PC-9 (cell line): ENCODE results near the gene GPR63. TPM values are rescaled to one million over a fixed set of nuclear protein-coding genes. Genes with fewer than 3 reads are reported as not detected.

Experiments used
- BruUV-seq: library from RNA; stranded (reverse); fragments of 400-500 nt; replicated peaks from 2 replicates; lab custom pipeline; 2021; lab: Mats Ljungman, UMichigan
- CTCF ChIA-PET: fragments of 300-600 bp; sonication (Branson Sonifier 250); formaldehyde crosslinking; loops from one replicate; lab custom pipeline; 2022; ENCODE audit warnings: antibody characterized with exemption; lab: Charles Lee
- POLR2A ChIA-PET: fragments of 300-600 bp; sonication (Branson Sonifier 250); formaldehyde crosslinking; loops from one replicate; lab custom pipeline; 2022; ENCODE audit warnings: antibody characterized with exemption; ENCODE audit not compliant: unreplicated experiment; lab: Charles Lee
- DNase-seq, 2 experiments: peaks; one replicate each; pipeline versions ENCODE4 v3.0.0 to v3.0.0-alpha.2; 2015 to 2022; ENCODE audit warnings: mixed read lengths in 1 of 2
- H2AFZ ChIP-seq: fragments of 200-600 bp; sonication (generic); 2 replicates; pipeline ENCODE4 v1.8.1; 2017; ENCODE audit warnings: antibody characterized with exemption
- H3F3A ChIP-seq: fragments of 200-600 bp; sonication (generic); 2 replicates; pipeline ENCODE4 v1.8.1; 2017; ENCODE audit warnings: antibody characterized with exemption, mild to moderate bottlenecking, low read depth; ENCODE audit not compliant: insufficient read depth
- H3K27ac ChIP-seq: fragments of 200-600 bp; sonication (generic); 2 replicates; pipeline ENCODE4 v1.6.1; 2016; ENCODE audit warnings: mixed run types
- H3K27me3 ChIP-seq: fragments of 200-600 bp; sonication (generic); 2 replicates; pipeline ENCODE4 v1.6.1; 2016; ENCODE audit warnings: low read depth, mixed run types; ENCODE audit not compliant: insufficient read depth
- H3K36me3 ChIP-seq: fragments of 200-600 bp; sonication (generic); 2 replicates; pipeline ENCODE4 v1.6.1; 2016; ENCODE audit warnings: low read depth, mixed run types
- H3K4me1 ChIP-seq: fragments of 200-600 bp; sonication (generic); replicated peaks from 2 replicates; pipeline ENCODE4 v1.6.1; 2016; ENCODE audit warnings: mixed run types; ENCODE audit not compliant: insufficient read depth
- H3K4me2 ChIP-seq: fragments of 200-600 bp; sonication (generic); 2 replicates; pipeline ENCODE4 v1.6.1; 2017; ENCODE audit warnings: mixed run types
- H3K4me3 ChIP-seq: fragments of 200-600 bp; sonication (generic); 2 replicates; pipeline ENCODE4 v1.6.1; 2016; ENCODE audit warnings: mixed run types
- H3K79me2 ChIP-seq: fragments of 200-600 bp; sonication (generic); 2 replicates; pipeline ENCODE4 v1.6.1; 2017; ENCODE audit warnings: low read depth, mixed run types
- H3K9me2 ChIP-seq: fragments of 200-600 bp; sonication (generic); 2 replicates; pipeline ENCODE4 v1.8.1; 2017; ENCODE audit warnings: mild to moderate bottlenecking; ENCODE audit not compliant: insufficient read depth
- H3K9me3 ChIP-seq: fragments of 200-600 bp; sonication (generic); 2 replicates; pipeline ENCODE4 v1.8.1; 2016; ENCODE audit warnings: low read depth; ENCODE audit not compliant: insufficient read depth
- H4K20me1 ChIP-seq: fragments of 200-600 bp; sonication (generic); 2 replicates; pipeline ENCODE4 v1.8.1; 2017; ENCODE audit not compliant: insufficient read depth
- EZH2 ChIP-seq: fragments of 200-600 bp; sonication (generic); IDR thresholded peaks from 2 replicates; pipeline ENCODE4 v1.8.0; 2017; ENCODE audit warnings: antibody characterized with exemption, low read depth
- intact Hi-C: fragments of 100-400 bp; cut with micrococcal nuclease; formaldehyde crosslinking; loops from one replicate; pipeline ENCODE4 v1.10.0; 2022; ENCODE audit not compliant: unreplicated experiment
- total RNA-seq: library from RNA; stranded (reverse); gene quantifications from 2 replicates; pipeline ENCODE4 v1.2.3, GENCODE V29; 2021
- TF ChIP-seq, protein P1 (sequence below): fragments of 200-600 bp; sonication (generic); conservative IDR thresholded peaks from 2 replicates; pipeline ENCODE4 v1.6.1; 2017; ENCODE audit warnings: mixed run types, antibody characterized with exemption, mild to moderate bottlenecking, moderate library complexity

Gene GPR63
- total RNA-seq, 1 experiment from 2014 or later: 1.9 TPM

- Histone ChIP-seq H3K4me3 (no peak overlapping the region), H3K36me3 (no peaks in the 10 kb centered on the region), H3K79me2 (no peaks in the 10 kb centered on the region), H3F3A (no peaks in the 10 kb centered on the region), H3K27me3 (no peaks in the 10 kb centered on the region), H3K4me2 (no peak overlapping the region), H2AFZ (no peak overlapping the region), H3K27ac (no peak overlapping the region), H4K20me1 (no peaks in the 10 kb centered on the region), H3K9me3 (no peaks in the 10 kb centered on the region), H3K4me1 (no peaks in the 10 kb centered on the region), H3K9me2 (no peaks in the 10 kb centered on the region)
- TF ChIP-seq EZH2: no peak
- TF ChIP-seq, protein P1, sequence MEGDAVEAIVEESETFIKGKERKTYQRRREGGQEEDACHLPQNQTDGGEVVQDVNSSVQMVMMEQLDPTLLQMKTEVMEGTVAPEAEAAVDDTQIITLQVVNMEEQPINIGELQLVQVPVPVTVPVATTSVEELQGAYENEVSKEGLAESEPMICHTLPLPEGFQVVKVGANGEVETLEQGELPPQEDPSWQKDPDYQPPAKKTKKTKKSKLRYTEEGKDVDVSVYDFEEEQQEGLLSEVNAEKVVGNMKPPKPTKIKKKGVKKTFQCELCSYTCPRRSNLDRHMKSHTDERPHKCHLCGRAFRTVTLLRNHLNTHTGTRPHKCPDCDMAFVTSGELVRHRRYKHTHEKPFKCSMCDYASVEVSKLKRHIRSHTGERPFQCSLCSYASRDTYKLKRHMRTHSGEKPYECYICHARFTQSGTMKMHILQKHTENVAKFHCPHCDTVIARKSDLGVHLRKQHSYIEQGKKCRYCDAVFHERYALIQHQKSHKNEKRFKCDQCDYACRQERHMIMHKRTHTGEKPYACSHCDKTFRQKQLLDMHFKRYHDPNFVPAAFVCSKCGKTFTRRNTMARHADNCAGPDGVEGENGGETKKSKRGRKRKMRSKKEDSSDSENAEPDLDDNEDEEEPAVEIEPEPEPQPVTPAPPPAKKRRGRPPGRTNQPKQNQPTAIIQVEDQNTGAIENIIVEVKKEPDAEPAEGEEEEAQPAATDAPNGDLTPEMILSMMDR: no peak
- ChIA-PET POLR2A (interaction anchor here (0.7 kb wide), 1 partner anchor 777 kb away, joined by 5 read pairs; no protein-coding TSS in a partner anchor), CTCF (no interaction called here)
- BruUV-seq: no TSS peak
- intact Hi-C loops: no loop called here
- DNase-seq: no peak
Measured at GRCh38 chr6:96878143-96878542, 40.9 kb upstream of the GPR63 start.

DNA sequence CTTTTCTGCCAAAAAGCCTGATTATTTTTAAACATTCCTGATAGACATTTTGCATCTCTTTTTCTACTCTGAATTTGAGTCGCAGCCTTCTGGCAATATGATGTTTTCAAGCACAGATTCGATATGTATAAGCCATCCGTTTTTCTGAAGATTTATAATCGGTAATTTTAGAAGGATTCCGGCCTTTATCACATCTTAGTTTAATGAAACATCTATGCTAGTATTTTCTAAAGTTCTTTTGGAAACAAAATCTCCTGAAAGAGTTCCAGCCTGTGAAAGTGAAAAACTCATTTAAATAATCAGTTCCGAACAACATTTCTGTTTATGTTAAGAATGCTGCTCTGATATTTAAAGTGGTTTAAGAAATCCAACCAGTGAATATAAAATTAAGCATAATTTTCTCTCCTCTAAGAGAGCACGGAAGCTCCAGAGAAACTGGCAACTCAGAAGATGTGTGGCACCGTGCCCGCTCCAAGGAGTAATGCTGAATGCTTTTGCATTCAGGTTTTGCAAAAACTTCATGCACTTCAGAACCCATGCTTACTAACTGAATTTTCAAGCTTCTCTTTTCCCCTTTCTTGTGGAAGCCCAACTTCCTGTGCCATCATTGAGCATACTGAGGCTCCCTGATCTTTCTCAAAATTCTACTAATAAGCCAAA is 39.7 kb upstream of the GPR63 start:
- TF ChIP-seq, protein P1: no peak
- no peak for TF ChIP-seq EZH2
- H2AFZ ChIP-seq: no peak overlapping the region
- DNase-seq: no peak
- H3K4me2 ChIP-seq: no peak overlapping the region
- H3K9me3 ChIP-seq: no peaks in the 10 kb centered on the region
- intact Hi-C loops: no loop called here
- H3K79me2 ChIP-seq: no peaks in the 10 kb centered on the region
- H3F3A ChIP-seq: no peaks in the 10 kb centered on the region
- H4K20me1 ChIP-seq: no peaks in the 10 kb centered on the region
- H3K27ac ChIP-seq: no peak overlapping the region
- ChIA-PET CTCF (no interaction called here), POLR2A (no interaction called here)
- H3K9me2 ChIP-seq: no peaks in the 10 kb centered on the region
- no peaks in the 10 kb centered on the region for H3K36me3 ChIP-seq
- BruUV-seq: no TSS peak
- no peak overlapping the region for H3K4me3 ChIP-seq
- H3K4me1 ChIP-seq: no peaks in the 10 kb centered on the region
- no peaks in the 10 kb centered on the region for H3K27me3 ChIP-seq

GRCh38 chr6:96872976-96873375 is 35.7 kb upstream of the GPR63 start:
- no peak overlapping the region for H3K4me2 ChIP-seq
- intact Hi-C loops: no loop called here
- H3F3A ChIP-seq: no peaks in the 10 kb centered on the region
- H3K9me3 ChIP-seq: no peaks in the 10 kb centered on the region
- no peak overlapping the region for H3K27ac ChIP-seq
- no peaks in the 10 kb centered on the region for H3K27me3 ChIP-seq
- no peaks in the 10 kb centered on the region for H3K4me1 ChIP-seq
- TF ChIP-seq EZH2: no peak
- TF ChIP-seq, protein P1: no peak
- H3K79me2 ChIP-seq: no peaks in the 10 kb centered on the region
- H2AFZ ChIP-seq: no peak overlapping the region
- CTCF ChIA-PET: no interaction called here
- no peaks in the 10 kb centered on the region for H3K36me3 ChIP-seq
- DNase-seq: no peak
- POLR2A ChIA-PET: no interaction called here
- no peaks in the 10 kb centered on the region for H3K9me2 ChIP-seq
- H4K20me1 ChIP-seq: no peaks in the 10 kb centered on the region
- no peak overlapping the region for H3K4me3 ChIP-seq
- BruUV-seq: no TSS peak
